H1 (cell line): ENCODE results near the gene SCYL1. TPM values are rescaled to one million over a fixed set of nuclear protein-coding genes. Genes with fewer than 3 reads are reported as not detected.

Experiments used
- CHD7 ChIP-seq: fragments of 300-600 bp; sonication (generic); IDR thresholded peaks from 2 replicates; pipeline ENCODE4 v1.7.1; 2012; ENCODE audit warnings: low read length, moderate library complexity, mild to moderate bottlenecking, inconsistent platforms; ENCODE audit not compliant: insufficient replicate concordance
- EZH2 ChIP-seq: fragments of 200-600 bp; sonication (generic); IDR thresholded peaks from 2 replicates; pipeline ENCODE4 v1.7.1; 2012; ENCODE audit warnings: low read depth, mild to moderate bottlenecking, moderate library complexity, low read length, inconsistent platforms; ENCODE audit not compliant: severe bottlenecking
- RXRA ChIP-seq: IDR thresholded peaks from 2 replicates; pipeline ENCODE4 v1.6.1; 2011; ENCODE audit warnings: low read depth, mild to moderate bottlenecking, low read length, moderate library complexity; ENCODE audit not compliant: insufficient read depth
- TAF1 ChIP-seq: IDR thresholded peaks from 2 replicates; pipeline ENCODE4 v1.6.1; 2011; ENCODE audit warnings: mild to moderate bottlenecking, low read depth, low read length
- polyA plus RNA-seq, 7 experiments: library from polyadenylated mRNA; depleted of rRNA in 3 of 7; stranded (reverse) in 5 of 7; unstranded in 2 of 7; fragments of >200 nt in 5 of 7; fragments of 200-250 nt in 2 of 7; gene quantifications; 1 replicate in 5 of 7; 2 replicates in 1 of 7; 4 replicates in 1 of 7; pipeline versions ENCODE4 v1.2.1 to v1.2.3, GENCODE V29; 2011 to 2013; ENCODE audit warnings: missing spikeins in 2 of 7, mixed read lengths in 2 of 7
- total RNA-seq: library from RNA; stranded (reverse); fragmentation: NEBNext Ultra II Directional; extraction: Animal tissue kit (Norgen Biotek cat#: 25700); gene quantifications from 2 replicates; pipeline ENCODE4 v1.2.1, GENCODE V29; 2021
- TF ChIP-seq, protein P1 (sequence below), 3 experiments: IDR thresholded peaks; 1 replicate in 2 of 3; 2 replicates in 1 of 3; pipeline versions ENCODE4 v1.5.1 to v1.6.1; 2011; ENCODE audit warnings: low read length in 3 of 3, mild to moderate bottlenecking in 3 of 3, inconsistent platforms in 2 of 3, low read depth in 1 of 3, moderate library complexity in 1 of 3; ENCODE audit not compliant: insufficient read depth in 1 of 3; ENCODE audit errors: control extremely low read depth in 1 of 3
- TF ChIP-seq, protein P2 (sequence below): IDR thresholded peaks from 2 replicates; pipeline ENCODE4 v1.6.1; 2012; ENCODE audit warnings: inconsistent platforms

Gene SCYL1
- total and polyA plus RNA-seq, 2 of the 8 experiments (the other 6 are each of a cell fraction or from before 2014, with no cell fraction given): 59.8 to 77.7 TPM

DNA sequence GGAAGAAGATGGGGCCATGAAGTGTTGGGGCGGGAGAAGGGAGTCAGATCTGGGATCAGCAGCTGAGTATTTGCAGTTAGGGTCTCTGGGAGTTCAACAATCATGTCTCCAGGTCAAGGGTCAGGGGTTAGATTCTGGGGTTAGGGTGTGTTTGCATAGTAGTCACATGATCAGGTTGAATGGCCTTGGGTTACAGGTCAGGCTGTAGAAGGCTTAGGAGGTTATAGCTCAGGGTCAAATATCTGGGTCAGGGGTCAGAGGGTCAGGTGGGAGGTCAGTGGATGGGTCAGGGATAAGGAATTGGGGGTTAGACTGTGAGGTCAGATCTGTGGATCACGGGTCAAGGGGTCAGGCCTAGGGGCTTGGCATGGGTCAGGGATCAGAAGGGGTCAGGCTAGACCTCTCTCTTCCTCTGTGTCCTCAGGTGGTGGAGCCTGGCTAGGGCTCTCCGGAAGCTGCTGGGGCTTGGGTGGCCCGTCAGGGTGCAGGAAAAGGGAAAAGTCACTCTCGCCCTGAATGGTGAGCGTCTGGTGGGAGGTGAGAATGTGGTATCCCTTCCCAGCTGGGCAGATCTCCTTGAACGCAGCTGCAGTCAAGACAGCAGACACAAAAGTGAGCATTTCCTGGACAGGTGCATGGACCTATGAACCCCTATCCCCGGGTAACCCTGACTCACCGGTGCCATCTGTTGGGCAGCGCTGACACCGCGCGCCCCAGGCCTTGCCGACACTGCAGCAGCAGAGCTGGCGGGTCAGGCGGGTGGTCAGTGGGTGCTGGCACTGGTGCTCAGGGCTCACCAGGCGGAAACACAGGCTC is 26.9 kb downstream of the SCYL1 start (continued):
- TF ChIP-seq, protein P1, sequence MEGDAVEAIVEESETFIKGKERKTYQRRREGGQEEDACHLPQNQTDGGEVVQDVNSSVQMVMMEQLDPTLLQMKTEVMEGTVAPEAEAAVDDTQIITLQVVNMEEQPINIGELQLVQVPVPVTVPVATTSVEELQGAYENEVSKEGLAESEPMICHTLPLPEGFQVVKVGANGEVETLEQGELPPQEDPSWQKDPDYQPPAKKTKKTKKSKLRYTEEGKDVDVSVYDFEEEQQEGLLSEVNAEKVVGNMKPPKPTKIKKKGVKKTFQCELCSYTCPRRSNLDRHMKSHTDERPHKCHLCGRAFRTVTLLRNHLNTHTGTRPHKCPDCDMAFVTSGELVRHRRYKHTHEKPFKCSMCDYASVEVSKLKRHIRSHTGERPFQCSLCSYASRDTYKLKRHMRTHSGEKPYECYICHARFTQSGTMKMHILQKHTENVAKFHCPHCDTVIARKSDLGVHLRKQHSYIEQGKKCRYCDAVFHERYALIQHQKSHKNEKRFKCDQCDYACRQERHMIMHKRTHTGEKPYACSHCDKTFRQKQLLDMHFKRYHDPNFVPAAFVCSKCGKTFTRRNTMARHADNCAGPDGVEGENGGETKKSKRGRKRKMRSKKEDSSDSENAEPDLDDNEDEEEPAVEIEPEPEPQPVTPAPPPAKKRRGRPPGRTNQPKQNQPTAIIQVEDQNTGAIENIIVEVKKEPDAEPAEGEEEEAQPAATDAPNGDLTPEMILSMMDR (IDR thresholded peaks at IDR 0.05; ENCODE audit: control extremely low read depth in 1 of 3, insufficient read depth in 1 of 3, low read depth in 1 of 3, low read length in 3 of 3): peak in 2 of 3 experiments; percentile 74 to 84; a peak in 3 of 4 replicates
- no peak for TF ChIP-seq TAF1
- no peak for TF ChIP-seq CHD7
- TF ChIP-seq, protein P2, sequence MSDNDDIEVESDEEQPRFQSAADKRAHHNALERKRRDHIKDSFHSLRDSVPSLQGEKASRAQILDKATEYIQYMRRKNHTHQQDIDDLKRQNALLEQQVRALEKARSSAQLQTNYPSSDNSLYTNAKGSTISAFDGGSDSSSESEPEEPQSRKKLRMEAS: peak; percentile 51; the same call in 1 of the 2 replicates
- peak; percentile 87 for TF ChIP-seq RXRA
- TF ChIP-seq EZH2: no peak
